ENCODE data around the gene GGNBP2.

Gene GGNBP2

GRCh38 chr17:36629252-36629847 lies 84.6 kb downstream of the GGNBP2 start:
- peak; percentile 66 to 78 for DNase-seq (ENCODE audit: low read depth in 2 of 2)

DNA sequence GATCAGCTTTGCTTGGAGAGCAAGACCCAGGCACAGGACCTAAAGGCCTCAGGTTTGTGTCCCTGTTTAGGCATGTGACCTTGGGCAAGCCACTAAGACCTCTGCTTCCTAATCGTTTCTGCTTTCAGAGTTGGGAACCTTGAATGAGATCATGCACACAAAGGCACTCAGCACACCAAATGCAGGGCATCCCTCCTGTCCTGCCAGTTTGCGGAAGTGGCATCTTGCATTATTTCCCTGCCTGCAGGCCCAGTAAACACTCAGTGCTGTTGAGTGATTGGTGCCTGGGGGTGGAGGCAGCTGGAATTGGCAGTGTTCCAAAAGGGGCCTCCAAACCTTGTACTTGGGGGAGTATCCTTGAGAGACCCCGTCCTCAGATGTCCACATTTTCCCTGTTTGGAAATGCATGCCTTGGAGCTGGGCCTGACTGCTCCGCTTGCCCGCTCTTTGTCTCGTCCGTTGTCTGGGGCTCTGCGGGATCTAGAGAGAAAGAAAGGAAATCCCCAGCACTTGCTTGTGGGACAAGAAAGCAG lies 85.3 kb downstream of the GGNBP2 start:
- DNase-seq (ENCODE audit: low read depth in 2 of 2), result no peak

GRCh38 chr17:36631022-36631421 lies 86.3 kb downstream of the GGNBP2 start:
- no peak for DNase-seq (ENCODE audit: low read depth in 2 of 2)

GRCh38 chr17:36632916-36633771 lies 88.4 kb downstream of the GGNBP2 start:
- DNase-seq (ENCODE audit: low read depth in 2 of 2), result no peak

All from stimulated activated CD4-positive, alpha-beta T cell treated with anti-CD3 and anti-CD28 coated beads, Interleukin-12 subunit alpha, Interleukin-12 subunit beta, amount 100 ng/mL, for 24 hours (primary cell).